Mesenchymal stem cell (in vitro differentiated cells and primary cell): Measurements from ENCODE around the gene COX8C.
"Not testable (repeated sequence)": the region's sequence is repeated elsewhere in the genome, so short reads cannot be mapped to it uniquely, and the experiment has no call there.

Source experiments
- DNase-seq: peaks from one replicate; pipeline ENCODE4 v3.0.0-alpha.2; 2013
- H2AFZ ChIP-seq: one replicate; pipeline ENCODE4 v1.6.1; 2013; ENCODE audit warnings: low read depth, mild to moderate bottlenecking, control low read depth, inconsistent platforms, low read length, moderate library complexity
- H2AK5ac ChIP-seq: 2 replicates; pipeline ENCODE4 v1.6.1; 2013; ENCODE audit warnings: low read length, moderate library complexity, mild to moderate bottlenecking, inconsistent platforms; ENCODE audit not compliant: severe bottlenecking
- H2BK120ac ChIP-seq: one replicate; pipeline ENCODE4 v1.6.1; 2013; ENCODE audit warnings: low read depth, mild to moderate bottlenecking, inconsistent platforms, low read length, moderate library complexity
- H2BK12ac ChIP-seq, 2 experiments: one replicate each; pipeline ENCODE4 v1.6.1; 2013; ENCODE audit warnings: inconsistent platforms in 2 of 2, low read length in 2 of 2, mild to moderate bottlenecking in 2 of 2, moderate library complexity in 2 of 2, control low read depth in 1 of 2
- H2BK15ac ChIP-seq: one replicate; pipeline ENCODE4 v1.6.1; 2013; ENCODE audit warnings: mild to moderate bottlenecking, low read depth, inconsistent platforms; ENCODE audit not compliant: poor library complexity, severe bottlenecking
- H2BK5ac ChIP-seq: 2 replicates; pipeline ENCODE4 v1.6.1; 2013; ENCODE audit warnings: low read depth, mild to moderate bottlenecking, low read length, control low read depth, inconsistent platforms; ENCODE audit not compliant: poor library complexity, severe bottlenecking
- H3K14ac ChIP-seq, 2 experiments: one replicate each; pipeline ENCODE4 v1.6.1; 2013; ENCODE audit warnings: inconsistent platforms in 2 of 2, low read length in 2 of 2, control low read depth in 1 of 2, mild to moderate bottlenecking in 1 of 2, moderate library complexity in 1 of 2
- H3K18ac ChIP-seq, 2 experiments: one replicate each; pipeline ENCODE4 v1.6.1; 2013; ENCODE audit warnings: inconsistent platforms in 2 of 2, low read length in 2 of 2, control low read depth in 1 of 2, low read depth in 1 of 2, mild to moderate bottlenecking in 1 of 2
- H3K23ac ChIP-seq, 2 experiments: one replicate each; pipeline ENCODE4 v1.6.1; 2013; ENCODE audit warnings: inconsistent platforms in 2 of 2, low read length in 2 of 2, mild to moderate bottlenecking in 2 of 2, moderate library complexity in 2 of 2, control low read depth in 1 of 2
- H3K27ac ChIP-seq: 2 replicates; pipeline ENCODE4 v1.5.1; 2013; ENCODE audit warnings: mild to moderate bottlenecking, moderate library complexity, low read length, control low read depth, inconsistent platforms; ENCODE audit not compliant: poor library complexity, severe bottlenecking
- H3K27me3 ChIP-seq, 2 experiments: 2 replicates each; pipeline versions ENCODE4 v1.6.1 to v1.7.0; 2013; ENCODE audit warnings: low read length in 2 of 2, mild to moderate bottlenecking in 2 of 2, moderate library complexity in 2 of 2, control low read depth in 1 of 2, inconsistent platforms in 1 of 2; ENCODE audit not compliant: control insufficient read depth in 1 of 2, insufficient read depth in 1 of 2
- H3K36me3 ChIP-seq, 2 experiments: 2 replicates each; pipeline versions ENCODE4 v1.6.1 to v1.7.0; 2013; ENCODE audit warnings: low read length in 2 of 2, control low read depth in 1 of 2, inconsistent platforms in 1 of 2, low read depth in 1 of 2, mild to moderate bottlenecking in 1 of 2; ENCODE audit not compliant: insufficient read depth in 2 of 2, control insufficient read depth in 1 of 2
- H3K4ac ChIP-seq, 2 experiments: one replicate each; pipeline ENCODE4 v1.6.1; 2013; ENCODE audit warnings: inconsistent platforms in 2 of 2, low read length in 2 of 2, mild to moderate bottlenecking in 2 of 2, moderate library complexity in 2 of 2, control low read depth in 1 of 2, low read depth in 1 of 2
- H3K4me1 ChIP-seq: 2 replicates; pipeline ENCODE4 v1.6.1; 2013; ENCODE audit warnings: low read depth, low read length, control low read depth; ENCODE audit not compliant: control insufficient read depth, insufficient read depth
- H3K4me2 ChIP-seq: 2 replicates; pipeline ENCODE4 v1.6.1; 2013; ENCODE audit warnings: low read length, mild to moderate bottlenecking, inconsistent platforms; ENCODE audit not compliant: poor library complexity, severe bottlenecking
- H3K4me3 ChIP-seq, 2 experiments: 2 replicates each; pipeline versions ENCODE4 v1.5.1 to v1.7.0; 2013; ENCODE audit warnings: low read length in 2 of 2, mild to moderate bottlenecking in 2 of 2, control low read depth in 1 of 2, low read depth in 1 of 2; ENCODE audit not compliant: insufficient read depth in 1 of 2
- H3K79me1 ChIP-seq: replicated peaks from 2 replicates; pipeline ENCODE4 v1.6.1; 2013; ENCODE audit warnings: mild to moderate bottlenecking, control low read depth, low read length, inconsistent platforms; ENCODE audit not compliant: poor library complexity, severe bottlenecking
- H3K9ac ChIP-seq: 2 replicates; pipeline ENCODE4 v1.7.0; 2013; ENCODE audit warnings: mild to moderate bottlenecking, low read length, moderate library complexity
- H3K9me3 ChIP-seq: 2 replicates; pipeline ENCODE4 v1.7.0; 2013; ENCODE audit warnings: mild to moderate bottlenecking, low read length; ENCODE audit not compliant: control insufficient read depth
- H4K8ac ChIP-seq: one replicate; pipeline ENCODE4 v1.6.1; 2013; ENCODE audit warnings: inconsistent platforms, mild to moderate bottlenecking, low read length, moderate library complexity
- H4K91ac ChIP-seq: one replicate; pipeline ENCODE4 v1.6.1; 2013; ENCODE audit warnings: mild to moderate bottlenecking, low read length, inconsistent platforms
- WGBS: methylation state at CpG from one replicate; pipeline ENCODE4 v1.1.7; 2013; ENCODE audit warnings: mixed read lengths; 5-methylcytosine and 5-hydroxymethylcytosine counted together

COX8C gene

DNA sequence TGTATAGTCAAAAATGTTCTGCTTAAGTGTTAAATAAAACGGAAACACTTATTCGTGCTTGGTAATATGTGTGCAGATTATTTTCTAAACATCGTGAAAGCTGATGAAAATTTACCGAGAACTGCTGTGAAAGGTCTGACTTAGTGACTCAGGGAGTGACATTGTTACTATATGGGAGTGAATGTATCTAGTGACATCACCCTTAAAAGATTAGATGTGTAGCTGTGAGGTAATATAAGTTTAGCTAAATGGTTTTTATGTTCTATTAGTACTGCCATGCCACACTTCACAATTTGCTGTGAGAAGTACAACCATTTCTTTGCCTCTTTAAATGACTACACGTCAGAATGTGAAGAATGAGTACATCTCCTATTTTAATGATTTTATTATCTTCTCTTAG lies 1.3 kb downstream of the COX8C start:
- no peaks in the 10 kb centered on the region for H3K27me3 ChIP-seq
- H3K4me1 ChIP-seq, result no peaks in the 10 kb centered on the region
- H3K36me3 ChIP-seq, result no peaks in the 10 kb centered on the region
- no peak overlapping the region for H2AK5ac ChIP-seq
- H3K23ac ChIP-seq, result no peak overlapping the region
- WGBS, result 96% methylated on average over 4 of the region's 5 CpGs
- no peak overlapping the region for H3K4me3 ChIP-seq
- no peak overlapping the region for H2BK12ac ChIP-seq
- H3K79me1 ChIP-seq, result no peaks in the 10 kb centered on the region
- H2BK15ac ChIP-seq, result no peak overlapping the region
- no peak overlapping the region for H3K4me2 ChIP-seq
- H2BK5ac ChIP-seq, result no peak overlapping the region
- H4K8ac ChIP-seq, result no peak overlapping the region
- no peak overlapping the region for H3K18ac ChIP-seq
- no peak overlapping the region for H3K14ac ChIP-seq
- H3K4ac ChIP-seq, result no peak overlapping the region
- no peak overlapping the region for H3K9ac ChIP-seq
- H4K91ac ChIP-seq, result no peak overlapping the region
- H3K9me3 ChIP-seq, result peaks cover 5% of the 10 kb centered on the region
- DNase-seq, result no peak
- H2BK120ac ChIP-seq, result no peak overlapping the region
- no peak overlapping the region for H3K27ac ChIP-seq
- H2AFZ ChIP-seq, result no peak overlapping the region

- 86% methylated on average over 6 of the region's 6 CpGs for WGBS
- not testable (repeated sequence) for H2BK12ac ChIP-seq, DNase-seq, H3K4me2 ChIP-seq, H3K27me3 ChIP-seq, H2AK5ac ChIP-seq, H3K23ac ChIP-seq, H3K9me3 ChIP-seq, H3K18ac ChIP-seq, H3K4ac ChIP-seq, H3K14ac ChIP-seq, H2BK120ac ChIP-seq, H4K91ac ChIP-seq, H3K9ac ChIP-seq, H3K36me3 ChIP-seq, H3K4me1 ChIP-seq, H3K79me1 ChIP-seq, H2AFZ ChIP-seq, H2BK5ac ChIP-seq, H3K4me3 ChIP-seq, H4K8ac ChIP-seq, H3K27ac ChIP-seq, H2BK15ac ChIP-seq
Measured at GRCh38 chr14:93354873-93355272, 7.9 kb downstream of the COX8C start.

DNA sequence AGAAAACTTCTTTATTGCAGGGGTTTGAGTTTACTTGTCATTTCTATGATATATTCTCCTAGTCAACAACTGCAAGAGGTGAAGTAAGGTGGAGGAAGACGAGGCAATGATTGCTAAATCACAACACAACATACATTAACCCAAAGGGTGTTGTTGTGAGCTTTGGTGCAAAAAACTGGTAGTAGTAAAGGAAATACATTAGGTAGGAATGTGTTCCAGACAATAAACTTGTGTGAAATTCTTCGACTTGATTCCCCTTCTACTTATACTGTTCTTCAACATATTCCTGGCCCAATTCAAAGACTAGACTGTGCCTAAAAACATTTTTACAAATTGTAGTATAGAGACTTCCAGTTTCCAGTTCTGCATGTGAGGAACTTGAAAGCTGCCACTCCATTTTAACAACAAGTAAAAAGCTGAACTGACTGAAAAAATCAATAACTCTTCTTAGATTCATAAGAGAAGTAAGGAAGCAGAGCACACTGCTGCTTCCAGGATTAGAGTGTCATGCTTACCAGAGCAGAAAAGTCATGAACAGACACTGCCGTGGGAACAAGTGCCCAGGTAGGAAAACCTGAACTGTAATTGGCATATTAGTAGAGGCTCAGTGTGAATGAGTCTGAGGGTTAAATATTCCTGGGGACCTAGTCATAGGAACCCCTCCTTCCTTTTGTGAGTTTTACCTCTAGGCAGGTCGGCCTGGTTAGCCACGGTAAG lies 22.2 kb downstream of the COX8C start:
- H3K4me3 ChIP-seq, result no peak overlapping the region
- H3K9me3 ChIP-seq, result no peaks in the 10 kb centered on the region
- H3K23ac ChIP-seq, result no peak overlapping the region
- DNase-seq, result no peak
- no peak overlapping the region for H3K14ac ChIP-seq
- H2AFZ ChIP-seq, result no peak overlapping the region
- H2BK120ac ChIP-seq, result no peak overlapping the region
- no peak overlapping the region for H2AK5ac ChIP-seq
- H2BK12ac ChIP-seq, result no peak overlapping the region
- H2BK15ac ChIP-seq, result no peak overlapping the region
- H3K9ac ChIP-seq, result no peak overlapping the region
- no peak overlapping the region for H3K4ac ChIP-seq
- no peak overlapping the region for H4K8ac ChIP-seq
- H3K27me3 ChIP-seq, result no peaks in the 10 kb centered on the region
- H3K4me1 ChIP-seq, result no peaks in the 10 kb centered on the region
- no peak overlapping the region for H3K27ac ChIP-seq
- H2BK5ac ChIP-seq, result no peak overlapping the region
- no peak overlapping the region for H4K91ac ChIP-seq
- H3K79me1 ChIP-seq, result no peaks in the 10 kb centered on the region
- no peaks in the 10 kb centered on the region for H3K36me3 ChIP-seq
- H3K18ac ChIP-seq, result no peak overlapping the region
- no peak overlapping the region for H3K4me2 ChIP-seq
- 90% methylated on average over 3 of the region's 5 CpGs for WGBS

- Histone ChIP-seq H2BK120ac (no peak overlapping the region), H2AFZ (no peak overlapping the region), H4K8ac (no peak overlapping the region), H3K79me1 (no peaks in the 10 kb centered on the region), H3K18ac (no peak overlapping the region), H2BK5ac (no peak overlapping the region), H2BK15ac (no peak overlapping the region), H3K23ac (no peak overlapping the region), H3K4me1 (no peaks in the 10 kb centered on the region), H3K14ac (no peak overlapping the region), H3K4me3 (no peak overlapping the region), H3K27me3 (no peaks in the 10 kb centered on the region), H2AK5ac (no peak overlapping the region), H4K91ac (no peak overlapping the region), H3K9me3 (no peaks in the 10 kb centered on the region), H3K4ac (no peak overlapping the region), H3K27ac (no peak overlapping the region), H3K9ac (no peak overlapping the region), H3K4me2 (no peak overlapping the region), H3K36me3 (no peaks in the 10 kb centered on the region), H2BK12ac (no peak overlapping the region)
- no peak for DNase-seq
- 66% methylated on average over 4 of the region's 4 CpGs for WGBS
Measured at GRCh38 chr14:93369713-93370266, 22.8 kb downstream of the COX8C start.
